ENCODE data around the gene VLDLR. TPM values are rescaled to one million over a fixed set of nuclear protein-coding genes. Genes with fewer than 3 reads are reported as not detected.

VLDLR gene
- total RNA-seq, 1 experiment from 2014 or later, result 5.0 TPM

- intact Hi-C loops (cut with micrococcal nuclease), result no loop called here
- ChIA-PET POLR2A (interaction anchor here (0.6 to 0.7 kb wide), 2 partner anchors 60 to 80 kb away, joined by 3 read pairs; no protein-coding TSS in a partner anchor), CTCF (interaction anchor here (0.7 kb wide), 1 partner anchor 24 kb away, joined by 3 read pairs; no protein-coding TSS in a partner anchor)
- H3K27ac Mint-ChIP-seq (ENCODE audit: low read depth, unreplicated experiment), result no peak overlapping the region
- DNase-seq (ENCODE audit: unreplicated experiment), result peak; percentile 45
- H3K27me3 Mint-ChIP-seq (ENCODE audit: insufficient read depth, unreplicated experiment), result no peaks in the 10 kb centered on the region
- no peak overlapping the region for H3K4me3 Mint-ChIP-seq (ENCODE audit: unreplicated experiment)
- H3K4me1 Mint-ChIP-seq (ENCODE audit: insufficient read depth, unreplicated experiment), result no peaks in the 10 kb centered on the region
- BruUV-seq (replicated peaks), result no TSS peak
- H3K36me3 Mint-ChIP-seq (ENCODE audit: insufficient read depth, unreplicated experiment), result no peaks in the 10 kb centered on the region
- H3K9me3 Mint-ChIP-seq (ENCODE audit: unreplicated experiment), result peaks cover 10% of the 10 kb centered on the region
- no peak for TF ChIP-seq CTCF (IDR thresholded peaks at IDR 0.05; ENCODE audit: unreplicated experiment)
These were observed 38.1 kb upstream of the VLDLR start for GRCh38 chr9:2583308-2584013.

- H3K36me3 Mint-ChIP-seq (ENCODE audit: insufficient read depth, unreplicated experiment), result no peaks in the 10 kb centered on the region
- ChIA-PET CTCF (no interaction called here), POLR2A (no interaction called here)
- intact Hi-C loops (cut with micrococcal nuclease), result no loop called here
- H3K27ac Mint-ChIP-seq (ENCODE audit: low read depth, unreplicated experiment), result no peak overlapping the region
- BruUV-seq (replicated peaks), result no TSS peak
- no peak overlapping the region for H3K4me3 Mint-ChIP-seq (ENCODE audit: unreplicated experiment)
- TF ChIP-seq CTCF (IDR thresholded peaks at IDR 0.05; ENCODE audit: unreplicated experiment), result no peak
- H3K9me3 Mint-ChIP-seq (ENCODE audit: unreplicated experiment), result peaks cover 13% of the 10 kb centered on the region
- no peaks in the 10 kb centered on the region for H3K27me3 Mint-ChIP-seq (ENCODE audit: insufficient read depth, unreplicated experiment)
- no peak for DNase-seq (ENCODE audit: unreplicated experiment)
- no peaks in the 10 kb centered on the region for H3K4me1 Mint-ChIP-seq (ENCODE audit: insufficient read depth, unreplicated experiment)
These were observed 29.6 kb upstream of the VLDLR start for GRCh38 chr9:2591967-2592366.

DNA sequence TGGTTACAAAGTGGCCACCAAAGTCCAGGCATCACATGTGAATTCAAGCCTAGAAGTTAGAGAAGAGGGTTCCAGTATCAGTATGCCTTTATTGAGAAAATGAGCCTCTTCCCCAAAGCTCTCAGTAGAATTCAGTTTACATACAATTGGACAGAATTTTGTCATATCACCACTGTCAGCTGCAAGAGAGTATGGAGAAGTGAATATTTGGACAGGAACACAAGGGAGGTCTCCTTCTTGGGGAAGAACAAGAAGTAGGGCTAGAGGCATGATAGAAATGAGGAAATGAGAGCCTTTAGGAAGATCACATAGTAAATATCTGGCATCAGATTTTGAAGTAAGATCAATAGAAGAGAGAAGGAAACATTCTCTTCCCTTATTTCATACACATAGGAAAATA lies 27.8 kb upstream of the VLDLR start:
- H3K9me3 Mint-ChIP-seq (ENCODE audit: unreplicated experiment), result peaks cover 13% of the 10 kb centered on the region
- H3K4me1 Mint-ChIP-seq (ENCODE audit: insufficient read depth, unreplicated experiment), result no peaks in the 10 kb centered on the region
- peaks cover 12% of the 10 kb centered on the region for H3K27me3 Mint-ChIP-seq (ENCODE audit: insufficient read depth, unreplicated experiment)
- DNase-seq (ENCODE audit: unreplicated experiment), result no peak
- ChIA-PET POLR2A (no interaction called here), CTCF (no interaction called here)
- intact Hi-C loops (cut with micrococcal nuclease), result no loop called here
- H3K36me3 Mint-ChIP-seq (ENCODE audit: insufficient read depth, unreplicated experiment), result no peaks in the 10 kb centered on the region
- no TSS peak for BruUV-seq (replicated peaks)
- H3K27ac Mint-ChIP-seq (ENCODE audit: low read depth, unreplicated experiment), result no peak overlapping the region
- no peak overlapping the region for H3K4me3 Mint-ChIP-seq (ENCODE audit: unreplicated experiment)
- TF ChIP-seq CTCF (IDR thresholded peaks at IDR 0.05; ENCODE audit: unreplicated experiment), result no peak

GRCh38 chr9:2595973-2596372 lies 25.6 kb upstream of the VLDLR start:
- CTCF ChIA-PET, result no interaction called here
- no peak overlapping the region for H3K4me3 Mint-ChIP-seq (ENCODE audit: unreplicated experiment)
- no peak overlapping the region for H3K27ac Mint-ChIP-seq (ENCODE audit: low read depth, unreplicated experiment)
- no peak for DNase-seq (ENCODE audit: unreplicated experiment)
- peaks cover 13% of the 10 kb centered on the region for H3K9me3 Mint-ChIP-seq (ENCODE audit: unreplicated experiment)
- H3K4me1 Mint-ChIP-seq (ENCODE audit: insufficient read depth, unreplicated experiment), result no peaks in the 10 kb centered on the region
- POLR2A ChIA-PET, result no interaction called here
- H3K27me3 Mint-ChIP-seq (ENCODE audit: insufficient read depth, unreplicated experiment), result peaks cover 23% of the 10 kb centered on the region
- TF ChIP-seq CTCF (IDR thresholded peaks at IDR 0.05; ENCODE audit: unreplicated experiment), result no peak
- no peaks in the 10 kb centered on the region for H3K36me3 Mint-ChIP-seq (ENCODE audit: insufficient read depth, unreplicated experiment)
- intact Hi-C loops (cut with micrococcal nuclease), result no loop called here
- BruUV-seq (replicated peaks), result no TSS peak

Data from MCF 10A (cell line).